BE2C (cell line): Measurements from ENCODE around the gene RALGPS1.

Source experiments
- DNase-seq: peaks from one replicate; pipeline ENCODE4 v3.0.0-alpha.2; 2020
- H3K27me3 ChIP-seq: fragments of 250-450 bp; sonication (Bioruptor Pico); 2 replicates; pipeline ENCODE4 v1.5.1; 2020; ENCODE audit warnings: mild to moderate bottlenecking
- H3K36me3 ChIP-seq: fragments of 250-450 bp; sonication (Bioruptor Pico); 2 replicates; pipeline ENCODE4 v1.5.1; 2020; ENCODE audit warnings: mild to moderate bottlenecking
- H3K4me1 ChIP-seq: fragments of 250-450 bp; sonication (Bioruptor Pico); 2 replicates; pipeline ENCODE4 v1.5.1; 2020
- H3K4me3 ChIP-seq: 2 replicates; pipeline ENCODE4 v1.5.1; 2011; ENCODE audit warnings: low read depth, low read length
- H3K9me3 ChIP-seq: fragments of 250-450 bp; sonication (Bioruptor Pico); 2 replicates; pipeline ENCODE4 v1.5.1; 2020
- TF ChIP-seq, protein P1 (sequence below): IDR thresholded peaks from 2 replicates; pipeline ENCODE4 v1.5.1; 2012; ENCODE audit warnings: mild to moderate bottlenecking, low read depth, low read length

RALGPS1 gene

DNA sequence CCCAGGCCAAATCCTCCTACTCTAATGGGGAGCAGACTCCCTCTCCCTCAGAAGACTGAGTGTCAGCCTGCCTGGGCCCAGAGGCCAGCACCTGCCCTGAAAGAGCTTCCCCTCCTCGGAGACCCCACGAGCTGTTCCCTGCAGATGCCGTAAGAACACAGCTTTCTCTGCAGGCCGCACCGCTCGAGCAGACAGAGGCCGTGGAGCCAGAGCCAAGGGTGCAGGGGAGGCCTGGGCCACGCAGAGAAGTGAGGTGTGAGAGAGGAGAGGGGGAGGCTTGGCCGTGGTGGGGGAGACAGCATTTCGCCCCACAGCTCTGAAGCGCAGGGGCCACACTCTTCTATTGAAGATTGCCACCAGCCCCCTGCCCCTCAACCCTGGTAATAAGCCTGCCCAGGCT lies 287.1 kb downstream of the RALGPS1 start:
- TF ChIP-seq, protein P1, sequence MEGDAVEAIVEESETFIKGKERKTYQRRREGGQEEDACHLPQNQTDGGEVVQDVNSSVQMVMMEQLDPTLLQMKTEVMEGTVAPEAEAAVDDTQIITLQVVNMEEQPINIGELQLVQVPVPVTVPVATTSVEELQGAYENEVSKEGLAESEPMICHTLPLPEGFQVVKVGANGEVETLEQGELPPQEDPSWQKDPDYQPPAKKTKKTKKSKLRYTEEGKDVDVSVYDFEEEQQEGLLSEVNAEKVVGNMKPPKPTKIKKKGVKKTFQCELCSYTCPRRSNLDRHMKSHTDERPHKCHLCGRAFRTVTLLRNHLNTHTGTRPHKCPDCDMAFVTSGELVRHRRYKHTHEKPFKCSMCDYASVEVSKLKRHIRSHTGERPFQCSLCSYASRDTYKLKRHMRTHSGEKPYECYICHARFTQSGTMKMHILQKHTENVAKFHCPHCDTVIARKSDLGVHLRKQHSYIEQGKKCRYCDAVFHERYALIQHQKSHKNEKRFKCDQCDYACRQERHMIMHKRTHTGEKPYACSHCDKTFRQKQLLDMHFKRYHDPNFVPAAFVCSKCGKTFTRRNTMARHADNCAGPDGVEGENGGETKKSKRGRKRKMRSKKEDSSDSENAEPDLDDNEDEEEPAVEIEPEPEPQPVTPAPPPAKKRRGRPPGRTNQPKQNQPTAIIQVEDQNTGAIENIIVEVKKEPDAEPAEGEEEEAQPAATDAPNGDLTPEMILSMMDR = no peak
- no peak for DNase-seq
- no peaks in the 10 kb centered on the region for H3K36me3 ChIP-seq
- H3K4me1 ChIP-seq = peaks cover 6% of the 10 kb centered on the region
- H3K9me3 ChIP-seq = no peaks in the 10 kb centered on the region
- no peaks in the 10 kb centered on the region for H3K27me3 ChIP-seq
- H3K4me3 ChIP-seq = no peak overlapping the region

DNA sequence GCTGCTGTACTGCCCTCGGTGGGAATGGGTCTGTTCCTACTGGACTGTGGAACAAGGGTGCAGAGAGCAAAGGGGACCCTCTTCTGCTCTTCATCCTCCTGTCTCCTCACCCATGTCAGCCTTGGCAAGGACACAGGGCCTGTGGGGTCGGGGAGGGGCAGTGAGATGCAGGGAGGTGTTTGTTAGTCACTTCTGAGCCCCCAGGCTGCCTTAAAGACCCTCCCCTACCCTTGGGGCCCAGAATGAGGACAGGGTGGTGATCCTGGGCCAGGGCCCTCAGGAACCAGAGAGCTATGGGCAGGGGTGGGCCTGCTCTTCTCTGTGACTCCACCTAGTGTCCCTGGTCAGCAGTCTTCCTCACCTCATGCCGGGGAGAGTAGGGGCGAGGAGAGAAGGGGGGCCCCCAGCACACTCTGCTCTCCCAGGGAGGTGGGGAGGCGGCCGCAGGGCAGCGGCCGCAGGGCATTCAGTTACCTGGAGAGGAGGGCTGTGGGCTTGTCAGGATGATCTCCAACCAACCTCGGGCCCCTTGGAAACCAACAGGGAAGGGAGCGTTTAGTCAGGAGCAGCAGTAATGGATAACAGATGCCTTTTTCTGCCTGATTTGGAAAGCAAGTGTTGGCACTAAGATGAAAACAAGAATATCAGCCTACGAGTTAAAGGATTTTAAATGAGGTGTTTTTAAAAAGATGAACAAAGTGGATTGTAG lies 288.0 kb downstream of the RALGPS1 start:
- H3K4me3 ChIP-seq = no peak overlapping the region

DNA sequence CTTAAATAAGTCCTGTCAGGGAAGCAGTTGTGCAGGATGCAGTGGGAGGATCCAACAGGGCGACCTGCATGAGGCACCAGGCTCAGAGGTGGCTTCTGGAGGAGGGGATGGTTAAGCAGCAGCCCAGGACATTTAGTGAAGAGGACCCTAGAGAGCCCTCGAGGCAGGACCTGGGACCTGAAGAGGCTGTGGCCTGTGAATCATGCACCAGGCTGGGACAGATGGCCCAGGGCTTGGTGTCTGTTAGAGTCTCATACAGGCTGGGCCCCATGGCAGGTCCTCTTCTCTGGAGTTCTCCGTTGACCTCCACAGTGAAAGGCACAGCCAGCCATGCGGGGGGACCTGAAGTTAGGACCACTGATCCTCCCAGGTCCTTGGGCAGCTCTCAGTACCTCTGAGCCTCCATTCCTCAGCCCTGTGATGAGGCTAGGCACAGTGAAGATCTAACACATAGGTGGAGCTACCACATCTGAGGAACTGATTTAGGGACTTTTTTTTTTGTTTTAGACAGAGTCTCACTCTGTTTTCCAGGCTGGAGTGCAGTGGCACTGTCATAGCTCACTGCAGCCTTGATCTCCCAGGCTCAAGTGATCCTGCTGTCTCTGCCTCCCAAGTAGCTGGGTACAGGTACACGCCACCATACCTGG lies 289.2 kb downstream of the RALGPS1 start:
- no peaks in the 10 kb centered on the region for H3K9me3 ChIP-seq
- peaks cover 6% of the 10 kb centered on the region for H3K4me1 ChIP-seq
- H3K27me3 ChIP-seq = no peaks in the 10 kb centered on the region
- TF ChIP-seq, protein P1 = no peak
- H3K4me3 ChIP-seq = no peak overlapping the region
- no peaks in the 10 kb centered on the region for H3K36me3 ChIP-seq
- DNase-seq = no peak

More for the DNA sequence above, 288.0 kb downstream of the RALGPS1 start:
- Histone ChIP-seq H3K9me3 (no peaks in the 10 kb centered on the region), H3K36me3 (no peaks in the 10 kb centered on the region), H3K4me1 (peaks cover 6% of the 10 kb centered on the region), H3K27me3 (no peaks in the 10 kb centered on the region)
- DNase-seq = no peak
- TF ChIP-seq, protein P1 = no peak

DNA sequence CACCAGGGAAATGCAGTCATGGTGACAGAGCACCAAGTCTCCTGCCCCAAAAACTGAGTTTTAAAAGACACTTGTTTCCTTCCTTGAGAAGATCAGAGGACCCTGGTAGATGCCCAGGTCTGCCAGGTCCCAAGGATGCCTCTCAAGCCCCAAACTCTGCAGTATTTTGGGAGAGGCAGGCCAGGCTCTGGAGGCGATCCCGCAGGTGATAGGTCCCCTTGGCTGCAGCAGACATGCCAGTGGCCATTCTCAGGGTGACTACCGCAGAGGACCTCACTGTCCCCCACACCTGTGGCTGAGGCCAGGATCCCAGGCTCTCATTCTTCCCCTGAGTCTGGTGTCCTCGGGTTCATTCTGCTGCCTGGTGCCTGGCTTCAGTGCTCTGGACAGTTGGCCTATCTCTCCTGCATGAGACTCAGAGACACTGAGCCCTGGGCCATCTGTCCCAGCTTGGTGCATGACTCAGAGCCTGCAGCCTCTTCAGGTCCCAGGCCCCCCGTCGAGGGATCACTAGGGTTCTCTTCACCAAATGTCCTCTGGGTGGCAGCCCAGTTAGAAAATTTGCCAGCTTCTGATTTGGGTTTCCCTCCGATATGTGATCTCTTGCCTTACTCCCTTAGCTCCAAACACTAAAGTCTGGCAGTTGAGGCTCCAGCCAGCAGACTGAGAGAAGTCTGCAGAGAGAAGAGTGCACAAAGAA lies 290.3 kb downstream of the RALGPS1 start:
- Histone ChIP-seq H3K9me3 (no peaks in the 10 kb centered on the region), H3K4me3 (no peak overlapping the region), H3K4me1 (peaks cover 3% of the 10 kb centered on the region; the same call in 1 of the 2 replicates), H3K27me3 (no peaks in the 10 kb centered on the region), H3K36me3 (no peaks in the 10 kb centered on the region)
- TF ChIP-seq, protein P1 = peak; percentile 58
- DNase-seq = peak; percentile 85

DNA sequence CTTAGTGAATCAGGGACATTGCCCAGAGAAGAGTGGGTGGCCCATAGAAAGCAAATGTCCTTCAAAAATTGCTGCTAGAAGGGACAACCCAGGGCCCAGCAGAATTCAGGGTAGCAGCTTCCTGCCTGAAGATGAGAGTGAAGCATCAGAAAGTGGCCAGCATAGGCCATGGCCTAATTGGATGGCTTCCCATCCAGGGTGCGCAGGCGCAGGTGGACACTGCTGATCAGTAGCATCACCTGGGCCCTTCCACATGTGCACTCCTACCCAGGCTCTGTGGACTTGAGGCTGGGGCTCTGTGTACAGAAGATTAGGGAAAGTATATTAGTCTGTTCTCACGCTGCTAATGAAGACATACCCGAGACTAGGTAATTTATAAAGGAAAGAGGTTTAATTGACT lies 291.4 kb downstream of the RALGPS1 start:
- no peak for DNase-seq
- no peak overlapping the region for H3K4me3 ChIP-seq
- no peaks in the 10 kb centered on the region for H3K36me3 ChIP-seq
- H3K27me3 ChIP-seq = no peaks in the 10 kb centered on the region
- H3K9me3 ChIP-seq = no peaks in the 10 kb centered on the region
- TF ChIP-seq, protein P1 = no peak
- peaks cover 3% of the 10 kb centered on the region; the same call in 1 of the 2 replicates for H3K4me1 ChIP-seq
